Osteoblast (primary cell): Measurements from ENCODE around the gene KCNT2. TPM values are rescaled to one million over a fixed set of nuclear protein-coding genes. Genes with fewer than 3 reads are reported as not detected.

ENCODE experiments used
- DNase-seq: peaks from one replicate; pipeline ENCODE4 v3.0.0; 2011; ENCODE audit warnings: low spot score, mixed read lengths; ENCODE audit not compliant: insufficient read length; ENCODE audit errors: missing footprints
- H2AFZ ChIP-seq: 2 replicates; pipeline ENCODE4 v1.6.0; 2011; ENCODE audit warnings: mild to moderate bottlenecking, low read length
- H3K27ac ChIP-seq: 2 replicates; pipeline ENCODE4 v1.5.1; 2011; ENCODE audit warnings: mild to moderate bottlenecking, low read depth, low read length, moderate library complexity
- H3K27me3 ChIP-seq: 2 replicates; pipeline ENCODE4 v1.6.0; 2012; ENCODE audit warnings: mild to moderate bottlenecking, control low read depth, inconsistent platforms, low read length, moderate library complexity; ENCODE audit not compliant: insufficient read depth
- H3K36me3 ChIP-seq: 2 replicates; pipeline ENCODE4 v1.5.1; 2011; ENCODE audit warnings: mild to moderate bottlenecking, low read length, control low read depth, moderate library complexity; ENCODE audit not compliant: insufficient read depth
- H3K4me1 ChIP-seq: 2 replicates; pipeline ENCODE4 v1.5.1; 2011; ENCODE audit warnings: mild to moderate bottlenecking, low read length, control low read depth, moderate library complexity; ENCODE audit not compliant: insufficient read depth
- H3K4me2 ChIP-seq: 2 replicates; pipeline ENCODE4 v1.6.0; 2011; ENCODE audit warnings: mild to moderate bottlenecking, low read length; ENCODE audit not compliant: insufficient read depth
- H3K4me3 ChIP-seq: fragments of 200-600 bp; sonication (generic); 3 replicates; pipeline ENCODE4 v1.5.1; 2012; ENCODE audit warnings: mild to moderate bottlenecking, low read length, inconsistent platforms; ENCODE audit not compliant: insufficient read depth
- H3K79me2 ChIP-seq: 2 replicates; pipeline ENCODE4 v1.6.0; 2012; ENCODE audit warnings: mild to moderate bottlenecking, low read length, control low read depth, inconsistent platforms; ENCODE audit not compliant: insufficient read depth
- H3K9me3 ChIP-seq: 2 replicates; pipeline ENCODE4 v1.5.1; 2011; ENCODE audit warnings: low read depth, low read length, control low read depth
- H4K20me1 ChIP-seq: 2 replicates; pipeline ENCODE4 v1.6.0; 2012; ENCODE audit warnings: mild to moderate bottlenecking, low read length, control low read depth; ENCODE audit not compliant: insufficient read depth
- CTCF ChIP-seq: IDR thresholded peaks from 2 replicates; pipeline ENCODE4 v1.5.1; 2011; ENCODE audit warnings: mild to moderate bottlenecking, low read depth, low read length, moderate library complexity; ENCODE audit errors: extremely low read depth
- total RNA-seq: library from RNA; depleted of rRNA; stranded (reverse); fragments of >200 nt; gene quantifications from 2 replicates; pipeline ENCODE4 v1.2.3, GENCODE V29; 2012

KCNT2 gene
- total RNA-seq, 1 donor = 10.5 TPM

DNA sequence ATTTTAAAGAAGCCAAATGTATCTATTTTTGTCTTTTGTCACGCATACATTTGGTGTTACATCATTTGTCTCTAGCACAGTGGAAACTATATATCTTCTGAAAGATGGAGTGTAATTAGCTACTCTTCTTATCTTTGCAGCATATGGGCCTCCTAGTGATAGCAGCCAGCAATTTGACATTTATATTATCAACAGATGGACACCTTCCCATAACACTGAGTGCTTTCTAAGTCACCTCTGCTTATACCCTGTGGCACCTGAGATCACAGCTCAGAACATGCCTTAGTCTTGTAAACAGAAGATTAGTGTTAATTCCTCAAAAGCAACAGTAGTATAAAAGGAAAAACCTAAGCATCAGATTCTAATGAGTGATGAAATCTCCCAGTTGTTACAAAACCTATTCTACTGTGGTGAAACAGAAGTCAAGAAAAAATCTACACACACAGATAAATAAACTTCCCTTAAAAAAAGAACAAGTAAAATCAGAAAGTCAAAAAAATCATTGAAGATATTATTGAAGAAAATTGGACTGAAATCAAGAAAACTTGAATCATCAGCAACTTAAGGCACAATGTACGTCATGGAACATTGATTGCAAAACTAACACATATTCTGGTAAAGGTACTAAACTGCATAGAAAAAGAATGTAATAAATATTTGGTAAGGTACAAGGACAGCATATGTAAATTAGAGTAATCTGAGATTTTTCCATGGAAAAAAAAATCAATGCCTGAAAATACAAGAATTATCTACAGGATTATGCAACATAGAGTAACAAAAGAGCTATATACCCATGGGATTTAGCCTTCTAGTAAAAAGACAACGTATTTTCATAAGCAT, 61.7 kb downstream of the KCNT2 start:
- Histone ChIP-seq H3K4me1 (no peaks in the 10 kb centered on the region), H3K9me3 (no peaks in the 10 kb centered on the region), H3K36me3 (no peaks in the 10 kb centered on the region), H3K27me3 (no peaks in the 10 kb centered on the region), H3K79me2 (no peaks in the 10 kb centered on the region), H3K4me3 (no peak overlapping the region), H2AFZ (no peak overlapping the region), H4K20me1 (no peaks in the 10 kb centered on the region), H3K27ac (no peak overlapping the region), H3K4me2 (no peak overlapping the region)
- no peak for TF ChIP-seq CTCF
- no peak for DNase-seq

- no peak for TF ChIP-seq CTCF
- no peak overlapping the region for H3K4me2 ChIP-seq
- no peak overlapping the region for H3K27ac ChIP-seq
- H3K9me3 ChIP-seq = no peaks in the 10 kb centered on the region
- H3K79me2 ChIP-seq = no peaks in the 10 kb centered on the region
- no peak overlapping the region for H3K4me3 ChIP-seq
- DNase-seq = no peak
- no peaks in the 10 kb centered on the region for H3K36me3 ChIP-seq
- no peaks in the 10 kb centered on the region for H3K27me3 ChIP-seq
- H2AFZ ChIP-seq = no peak overlapping the region
- no peaks in the 10 kb centered on the region for H4K20me1 ChIP-seq
- no peaks in the 10 kb centered on the region for H3K4me1 ChIP-seq
These were observed 63.0 kb downstream of the KCNT2 start for GRCh38 chr1:196545222-196545621.

- no peak for DNase-seq
These were observed 63.6 kb downstream of the KCNT2 start for GRCh38 chr1:196544617-196545016.

More at GRCh38 chr1:196544617-196545016, 63.6 kb downstream of the KCNT2 start:
- Histone ChIP-seq H2AFZ (no peak overlapping the region), H3K27me3 (no peaks in the 10 kb centered on the region), H3K4me3 (no peak overlapping the region), H3K4me2 (no peak overlapping the region), H3K36me3 (no peaks in the 10 kb centered on the region), H3K27ac (no peak overlapping the region), H3K9me3 (no peaks in the 10 kb centered on the region), H4K20me1 (no peaks in the 10 kb centered on the region), H3K79me2 (no peaks in the 10 kb centered on the region), H3K4me1 (no peaks in the 10 kb centered on the region)
- TF ChIP-seq CTCF = no peak
